OCI-LY1 (cell line): ENCODE data around the gene PIM3.

ENCODE experiments used
- CTCF ChIP-seq: fragments of 200-600 bp; sonication (generic), shearing (Covaris generic); IDR thresholded peaks from 2 replicates; pipeline ENCODE4 v1.5.1; 2017; ENCODE audit warnings: mild to moderate bottlenecking, antibody characterized with exemption, low read length, moderate library complexity, mixed read lengths
- EZH2 ChIP-seq: fragments of 200-600 bp; sonication (generic), shearing (Covaris generic); IDR thresholded peaks from 2 replicates; pipeline ENCODE4 v1.8.0; 2017; ENCODE audit warnings: borderline replicate concordance, mixed run types, mild to moderate bottlenecking, antibody characterized with exemption, low read length, moderate library complexity, mixed read lengths

GRCh38 chr22:49948958-49949913 is 11.3 kb upstream of the PIM3 start:
- TF ChIP-seq CTCF (no peak), EZH2 (no peak)
